HCT116 (cell line): ENCODE measurements around the gene RASSF6. TPM values are rescaled to one million over a fixed set of nuclear protein-coding genes. Genes with fewer than 3 reads are reported as not detected.

Experiments used
- ATAC-seq: fragments of 200-7000 bp; cut with Tn5 transposase; 2 replicates; pipeline ENCODE4 v1.9.1; 2020; ENCODE audit warnings: mild to moderate bottlenecking, moderate library complexity
- BruUV-seq: library from RNA; stranded (reverse); fragments of 400-500 nt; replicated peaks from 2 replicates; lab custom pipeline; 2021; lab: Mats Ljungman, UMichigan
- CTCF ChIA-PET: fragments of 300-600 bp; sonication (Branson Sonifier 250); formaldehyde crosslinking; loops from one replicate; lab custom pipeline; 2021; ENCODE audit warnings: antibody characterized with exemption; lab: Charles Lee
- POLR2A ChIA-PET: fragments of 300-600, 350-600 bp; sonication (Branson Sonifier 250); formaldehyde crosslinking; loops from one replicate; lab custom pipeline; 2021; ENCODE audit warnings: antibody characterized with exemption; lab: Charles Lee
- RAD21 ChIA-PET, 2 experiments: fragments of 300-600 bp; sonication (Branson Sonifier 250); formaldehyde crosslinking; loops; one replicate each; lab custom pipeline; 2023; ENCODE audit warnings: low total read pairs in 2 of 2; ENCODE audit not compliant: uncharacterized antibody in 2 of 2, unreplicated experiment in 2 of 2, low non-redundant PET in 1 of 2; lab: Charles Lee
- DNase-seq: peaks from one replicate; pipeline ENCODE4 v3.0.0-alpha.2; 2010; ENCODE audit warnings: low read depth, low spot score
- H2AFZ ChIP-seq: fragments of 200-600 bp; shearing (Covaris generic), sonication (generic); 2 replicates; pipeline ENCODE4 v1.6.1; 2017; ENCODE audit warnings: low read depth, mixed run types, mixed read lengths, antibody characterized with exemption, low read length; ENCODE audit not compliant: poor library complexity, severe bottlenecking
- H3K27ac ChIP-seq: 2 replicates; pipeline ENCODE4 v1.5.1; 2012; ENCODE audit warnings: low read depth, low read length
- H3K27me3 ChIP-seq: fragments of 200-600 bp; sonication (generic); 2 replicates; pipeline ENCODE4 v1.6.1; 2016; ENCODE audit warnings: mixed run types, low read length, mixed read lengths; ENCODE audit not compliant: insufficient read depth
- H3K36me3 ChIP-seq, 2 experiments: fragments of 200-500 bp in 1 of 2; fragments of 200-600 bp in 1 of 2; sonication (Bioruptor generic) in 1 of 2; sonication (generic) in 1 of 2; 2 replicates each; pipeline versions ENCODE4 v1.5.1 to v1.6.1; 2014 to 2016; ENCODE audit warnings: low read length in 2 of 2, inconsistent platforms in 1 of 2, mixed read lengths in 1 of 2, mixed run types in 1 of 2; ENCODE audit not compliant: insufficient read depth in 2 of 2, control insufficient read depth in 1 of 2
- H3K4me1 ChIP-seq, 2 experiments: fragments of 200-600 bp in 1 of 2; sonication (generic) in 1 of 2; 2 replicates each; pipeline versions ENCODE4 v1.5.1 to v1.6.1; 2012 to 2017; ENCODE audit warnings: low read length in 2 of 2, inconsistent platforms in 1 of 2, mild to moderate bottlenecking in 1 of 2, mixed read lengths in 1 of 2, mixed run types in 1 of 2, moderate library complexity in 1 of 2; ENCODE audit not compliant: insufficient read depth in 2 of 2, control insufficient read depth in 1 of 2
- H3K4me2 ChIP-seq: fragments of 200-600 bp; sonication (generic); 2 replicates; pipeline ENCODE4 v1.6.1; 2017; ENCODE audit warnings: mixed run types, low read length, mixed read lengths
- H3K4me3 ChIP-seq, 2 experiments: fragments of 200-600 bp in 1 of 2; sonication (generic) in 1 of 2; replicated peaks in 1 of 2; 2 replicates each; pipeline ENCODE4 v1.5.1; 2011 to 2016; ENCODE audit warnings: low read length in 2 of 2, control low read depth in 1 of 2, low read depth in 1 of 2, mild to moderate bottlenecking in 1 of 2, mixed read lengths in 1 of 2, mixed run types in 1 of 2
- H3K79me2 ChIP-seq: fragments of 200-600 bp; sonication (generic); 2 replicates; pipeline ENCODE4 v1.6.1; 2017; ENCODE audit warnings: mild to moderate bottlenecking, mixed run types, low read length, moderate library complexity, mixed read lengths; ENCODE audit not compliant: insufficient read depth
- H3K9ac ChIP-seq: fragments of 200-600 bp; sonication (generic); 2 replicates; pipeline ENCODE4 v1.6.1; 2016; ENCODE audit warnings: low read length, mixed read lengths
- H3K9me2 ChIP-seq: fragments of 200-600 bp; sonication (generic), shearing (Covaris generic); 2 replicates; pipeline ENCODE4 v1.6.1; 2017; ENCODE audit warnings: mixed run types, mild to moderate bottlenecking, moderate library complexity; ENCODE audit not compliant: insufficient read depth
- H3K9me3 ChIP-seq, 2 experiments: fragments of 200-500 bp in 1 of 2; fragments of 200-600 bp in 1 of 2; sonication (Bioruptor generic) in 1 of 2; sonication (generic) in 1 of 2; 2 replicates each; pipeline ENCODE4 v1.6.1; 2014 to 2017; ENCODE audit warnings: low read length in 2 of 2, mixed read lengths in 2 of 2, inconsistent platforms in 1 of 2, low read depth in 1 of 2, mild to moderate bottlenecking in 1 of 2, mixed run types in 1 of 2, moderate library complexity in 1 of 2; ENCODE audit not compliant: control insufficient read depth in 1 of 2, insufficient read depth in 1 of 2
- H4K20me1 ChIP-seq: fragments of 200-600 bp; sonication (generic), shearing (Covaris generic); 2 replicates; pipeline ENCODE4 v1.6.1; 2017; ENCODE audit warnings: mixed run types, mild to moderate bottlenecking, moderate library complexity; ENCODE audit not compliant: insufficient read depth
- ELF1 ChIP-seq: IDR thresholded peaks from 2 replicates; pipeline ENCODE4 v1.6.1; 2012; ENCODE audit warnings: low read depth, borderline replicate concordance
- JUND ChIP-seq: IDR thresholded peaks from 2 replicates; pipeline ENCODE4 v1.6.1; 2012
- RAD21 ChIP-seq: IDR thresholded peaks from 2 replicates; pipeline ENCODE4 v1.6.1; 2012; ENCODE audit warnings: low read depth, mild to moderate bottlenecking
- SRF ChIP-seq: IDR thresholded peaks from 2 replicates; pipeline ENCODE4 v1.6.1; 2012; ENCODE audit warnings: low read depth
- TCF7L2 ChIP-seq: IDR thresholded peaks from 2 replicates; pipeline ENCODE4 v1.7.0; 2011; ENCODE audit warnings: borderline replicate concordance, inconsistent platforms; ENCODE audit not compliant: insufficient read depth, insufficient read length; ENCODE audit errors: extremely low read depth
- ZNF274 ChIP-seq: fragments of 200-500 bp; sonication (Bioruptor generic); IDR thresholded peaks from 2 replicates; pipeline ENCODE4 v1.6.1; 2014; ENCODE audit warnings: mild to moderate bottlenecking, low read depth, low read length, inconsistent platforms
- intact Hi-C: fragments of 100-400 bp; cut with micrococcal nuclease; formaldehyde crosslinking; loops from 2 replicates; pipeline ENCODE4 v1.10.0; 2022
- total RNA-seq: library from RNA; stranded (reverse); gene quantifications from one replicate; pipeline ENCODE4 v1.2.1, GENCODE V29; 2021; ENCODE audit not compliant: unreplicated experiment
- TF ChIP-seq, protein P1 (sequence below): IDR thresholded peaks from 2 replicates; pipeline ENCODE4 v1.6.1; 2012
- TF ChIP-seq, protein P2 (sequence below), 3 experiments: fragments of 200-600 bp in 1 of 3; sonication (generic) in 1 of 3; IDR thresholded peaks in 2 of 3; conservative IDR thresholded peaks in 1 of 3; 2 replicates each; pipeline ENCODE4 v1.5.1; 2012 to 2017; ENCODE audit warnings: low read depth in 2 of 3, low read length in 2 of 3, antibody characterized with exemption in 1 of 3, borderline replicate concordance in 1 of 3, control low read depth in 1 of 3, mild to moderate bottlenecking in 1 of 3, mixed read lengths in 1 of 3, mixed run types in 1 of 3, moderate library complexity in 1 of 3; ENCODE audit not compliant: insufficient read depth in 1 of 3

The RASSF6 gene
- total RNA-seq, 1 experiment from 2014 or later: 1.1 TPM

DNA sequence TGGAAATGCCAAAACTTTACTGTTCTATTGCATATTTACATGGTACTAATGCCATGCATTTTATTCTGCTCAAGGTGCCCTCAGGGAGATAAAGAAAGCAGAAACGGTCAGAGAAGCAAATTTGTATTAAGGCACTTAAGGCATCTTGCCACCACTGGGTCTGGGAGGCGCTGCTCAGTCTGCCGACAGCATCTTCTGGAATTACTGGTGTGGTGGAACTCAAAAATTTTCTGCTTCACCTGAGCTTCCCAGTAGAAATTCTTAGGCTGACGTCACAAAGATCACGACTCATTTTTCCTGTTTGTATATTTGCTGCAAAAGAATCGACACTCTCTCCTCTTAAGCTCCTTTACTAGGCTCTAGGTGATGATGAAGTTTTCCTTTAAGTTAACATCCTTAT is 3.0 kb downstream of the RASSF6 start:
- Histone ChIP-seq H3K36me3 (no peaks in the 10 kb centered on the region), H3K9me2 (no peaks in the 10 kb centered on the region), H3K9me3 (no peaks in the 10 kb centered on the region), H3K27me3 (no peaks in the 10 kb centered on the region), H2AFZ (no peak overlapping the region), H4K20me1 (no peaks in the 10 kb centered on the region)
- CTCF ChIA-PET: no interaction called here
- no TSS peak for BruUV-seq
- POLR2A ChIA-PET: no interaction called here
- intact Hi-C loops: no loop called here
- TF ChIP-seq, protein P1, sequence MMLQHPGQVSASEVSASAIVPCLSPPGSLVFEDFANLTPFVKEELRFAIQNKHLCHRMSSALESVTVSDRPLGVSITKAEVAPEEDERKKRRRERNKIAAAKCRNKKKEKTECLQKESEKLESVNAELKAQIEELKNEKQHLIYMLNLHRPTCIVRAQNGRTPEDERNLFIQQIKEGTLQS: no peak
- no peak for TF ChIP-seq JUND
- TF ChIP-seq RAD21: no peak
- TF ChIP-seq TCF7L2: no peak
- no peak for TF ChIP-seq ELF1
- TF ChIP-seq ZNF274: no peak
- no peak for TF ChIP-seq SRF
- TF ChIP-seq, all 23 proteins: peak for 0
- ATAC-seq (no peak), DNase-seq (no peak)
- no peak overlapping the region for H3K9ac ChIP-seq
- H3K27ac ChIP-seq: no peak overlapping the region
- peaks cover 3 to 21% of the 10 kb centered on the region in 2 experiments; a peak in 2 of 4 replicates for H3K4me1 ChIP-seq
- RAD21 ChIA-PET: no interaction called here
- H3K4me2 ChIP-seq: no peak overlapping the region
- H3K4me3 ChIP-seq: no peak overlapping the region
- no peaks in the 10 kb centered on the region for H3K79me2 ChIP-seq

DNA sequence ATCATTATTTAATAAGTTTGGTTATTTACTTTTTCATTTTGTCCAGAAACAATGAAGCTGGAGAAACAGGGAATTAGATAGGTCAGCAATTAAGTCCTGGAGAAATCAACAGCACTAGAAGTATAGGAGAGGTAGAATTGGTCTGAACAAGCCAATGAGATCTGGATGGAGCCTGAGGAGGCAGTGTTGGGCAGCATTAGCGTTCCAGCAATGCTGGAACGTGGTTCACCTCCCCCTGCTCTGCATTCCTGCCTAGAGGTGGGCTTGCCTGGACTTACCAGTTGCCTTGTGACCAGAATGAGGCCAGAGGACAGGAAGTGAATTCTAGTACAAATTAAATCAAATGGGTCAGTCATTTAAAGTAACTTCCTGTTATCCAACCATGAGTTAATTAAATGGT is 4.6 kb downstream of the RASSF6 start:
- POLR2A ChIA-PET: no interaction called here
- Histone ChIP-seq H3K27me3 (no peaks in the 10 kb centered on the region), H3K9me2 (no peaks in the 10 kb centered on the region), H3K36me3 (no peaks in the 10 kb centered on the region), H4K20me1 (no peaks in the 10 kb centered on the region), H3K4me3 (no peak overlapping the region), H2AFZ (no peak overlapping the region), H3K9me3 (no peaks in the 10 kb centered on the region), H3K4me1 (peaks cover 0 to 13% of the 10 kb centered on the region in 2 experiments; a peak in 2 of 4 replicates), H3K79me2 (no peaks in the 10 kb centered on the region), H3K27ac (no peak overlapping the region), H3K9ac (no peak overlapping the region), H3K4me2 (no peak overlapping the region)
- no TSS peak for BruUV-seq
- DNase-seq: no peak
- TF ChIP-seq, protein P2, sequence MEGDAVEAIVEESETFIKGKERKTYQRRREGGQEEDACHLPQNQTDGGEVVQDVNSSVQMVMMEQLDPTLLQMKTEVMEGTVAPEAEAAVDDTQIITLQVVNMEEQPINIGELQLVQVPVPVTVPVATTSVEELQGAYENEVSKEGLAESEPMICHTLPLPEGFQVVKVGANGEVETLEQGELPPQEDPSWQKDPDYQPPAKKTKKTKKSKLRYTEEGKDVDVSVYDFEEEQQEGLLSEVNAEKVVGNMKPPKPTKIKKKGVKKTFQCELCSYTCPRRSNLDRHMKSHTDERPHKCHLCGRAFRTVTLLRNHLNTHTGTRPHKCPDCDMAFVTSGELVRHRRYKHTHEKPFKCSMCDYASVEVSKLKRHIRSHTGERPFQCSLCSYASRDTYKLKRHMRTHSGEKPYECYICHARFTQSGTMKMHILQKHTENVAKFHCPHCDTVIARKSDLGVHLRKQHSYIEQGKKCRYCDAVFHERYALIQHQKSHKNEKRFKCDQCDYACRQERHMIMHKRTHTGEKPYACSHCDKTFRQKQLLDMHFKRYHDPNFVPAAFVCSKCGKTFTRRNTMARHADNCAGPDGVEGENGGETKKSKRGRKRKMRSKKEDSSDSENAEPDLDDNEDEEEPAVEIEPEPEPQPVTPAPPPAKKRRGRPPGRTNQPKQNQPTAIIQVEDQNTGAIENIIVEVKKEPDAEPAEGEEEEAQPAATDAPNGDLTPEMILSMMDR (IDR thresholded peaks at IDR 0.05 in 2 of 3, conservative IDR thresholded peaks at IDR 0.05 in 1 of 3; ENCODE audit: borderline replicate concordance in 1 of 3, insufficient read depth in 1 of 3, low read depth in 2 of 3, low read length in 2 of 3): 0 out of 6 replicates have a peak, but pooled peaks of 1 of the 3 experiments have one; percentile 13
- no peak for TF ChIP-seq ZNF274
- RAD21 ChIA-PET: no interaction called here
- no peak for ATAC-seq
- intact Hi-C loops: no loop called here
- CTCF ChIA-PET: no interaction called here
